ENCODE measurements around the gene RNF19B.
A peak's percentile ranks its signal among the peaks of the same experiment; 100 is the strongest.

RNF19B gene

DNA sequence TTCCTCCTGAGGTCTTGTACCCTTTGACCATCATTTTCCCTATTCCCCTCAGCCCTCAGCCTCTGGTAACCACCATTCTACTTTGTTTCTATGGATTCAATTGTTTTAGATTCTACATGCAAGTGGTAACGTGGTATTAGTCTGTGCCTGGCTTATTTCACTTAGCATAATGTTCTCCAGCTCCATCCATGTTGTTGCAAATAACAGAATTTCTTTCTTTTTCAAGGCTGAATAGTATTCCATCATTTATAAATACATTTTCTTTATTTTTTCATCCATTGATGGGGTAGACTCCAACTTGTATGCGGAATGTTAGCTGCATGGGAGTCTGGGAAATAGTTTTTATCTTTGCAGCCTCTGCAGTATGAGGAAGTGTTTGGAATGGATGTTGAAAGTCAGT lies 37.2 kb downstream of the RNF19B start:
- TF ChIP-seq POU2F2 (IDR thresholded peaks at IDR 0.05; ENCODE audit: low read depth, low read length), result no peak
- FAIRE-seq (no peak), DNase-seq (ENCODE audit: insufficient read length, low spot score) (no peak)

DNA sequence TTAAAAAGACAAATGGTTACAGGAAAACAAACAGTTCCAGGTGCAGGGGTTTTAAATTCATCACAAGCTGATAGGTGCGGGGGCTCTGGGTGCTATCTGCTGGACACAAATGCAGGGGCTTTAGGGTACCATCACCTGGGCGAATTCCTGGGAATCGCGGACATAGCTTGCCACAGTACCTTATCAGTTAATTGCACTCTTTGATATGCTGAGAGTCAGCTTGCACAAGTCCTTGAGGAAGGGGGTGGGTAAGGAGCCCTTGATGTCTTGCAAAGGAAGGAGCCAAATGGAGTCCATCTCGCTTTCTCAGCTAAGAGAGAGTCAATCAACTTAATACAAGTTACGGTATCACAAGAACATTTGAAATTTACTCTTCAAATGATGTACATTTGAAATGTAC lies 38.0 kb downstream of the RNF19B start:
- TF ChIP-seq PAX5 (IDR thresholded peaks at IDR 0.05; ENCODE audit: insufficient read depth, low read length, severe bottlenecking), result no peak
- no peak for TF ChIP-seq POLR2A (IDR thresholded peaks at IDR 0.05; ENCODE audit: low read depth, low read length)
- TF ChIP-seq TAF1 (IDR thresholded peaks at IDR 0.05; ENCODE audit: low read depth, low read length), result no peak
- TF ChIP-seq POU2F2 (IDR thresholded peaks at IDR 0.05; ENCODE audit: low read depth, low read length), result no peak
- no peak for TF ChIP-seq SPI1 (IDR thresholded peaks at IDR 0.05; ENCODE audit: low read depth, low read length)
- no peak for TF ChIP-seq POLR2AphosphoS5 (IDR thresholded peaks at IDR 0.05; ENCODE audit: low read depth, low read length)
- FAIRE-seq, result no peak

DNA sequence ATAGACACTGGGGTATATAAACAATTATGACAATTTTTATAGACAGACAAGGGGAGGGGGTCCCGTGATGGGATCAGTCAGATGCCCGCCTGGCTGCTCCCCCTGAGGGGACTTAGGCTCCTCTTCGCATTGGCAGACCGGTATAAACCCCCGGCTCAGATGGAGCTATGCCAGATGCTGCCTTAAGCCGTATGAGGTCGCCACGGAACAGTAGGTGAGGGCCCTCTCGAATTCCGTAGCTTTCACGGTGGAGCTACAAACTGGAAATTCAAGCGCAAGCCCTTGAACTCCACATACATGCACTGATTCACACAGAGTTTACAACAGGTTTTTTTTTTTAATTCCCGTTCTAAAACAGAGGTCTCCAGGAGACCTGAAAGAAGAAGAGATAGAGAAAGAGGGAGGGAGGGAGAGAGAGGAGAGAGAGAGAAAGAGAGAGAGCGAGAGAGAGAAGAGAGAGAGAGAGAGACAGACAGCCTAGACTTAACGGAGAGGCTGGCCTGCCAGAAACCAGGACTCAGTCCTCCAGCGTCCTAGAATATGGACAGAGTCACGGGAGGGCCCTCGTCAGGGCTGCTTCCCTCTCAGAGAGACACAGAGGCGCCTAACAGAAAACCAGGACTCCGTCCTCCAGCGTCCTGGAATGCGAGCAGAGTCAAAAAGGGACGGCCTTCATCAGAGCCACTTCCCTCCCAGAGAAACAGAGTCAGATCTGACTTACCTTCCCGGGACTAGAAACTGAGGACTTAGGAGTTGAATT lies 39.0 kb downstream of the RNF19B start:
- TF ChIP-seq SPI1 (IDR thresholded peaks at IDR 0.05; ENCODE audit: low read depth, low read length) (no peak), TAF1 (IDR thresholded peaks at IDR 0.05; ENCODE audit: low read depth, low read length) (no peak), POLR2AphosphoS5 (IDR thresholded peaks at IDR 0.05; ENCODE audit: low read depth, low read length) (no peak), POU2F2 (IDR thresholded peaks at IDR 0.05; ENCODE audit: low read depth, low read length) (no peak), PAX5 (IDR thresholded peaks at IDR 0.05; ENCODE audit: insufficient read depth, low read length, severe bottlenecking) (no peak), POLR2A (IDR thresholded peaks at IDR 0.05; ENCODE audit: low read depth, low read length) (no peak)
- FAIRE-seq (no peak), DNase-seq (ENCODE audit: insufficient read length, low spot score) (no peak)

More for the DNA sequence above, 38.0 kb downstream of the RNF19B start:
- DNase-seq (ENCODE audit: insufficient read length, low spot score), result no peak

DNA sequence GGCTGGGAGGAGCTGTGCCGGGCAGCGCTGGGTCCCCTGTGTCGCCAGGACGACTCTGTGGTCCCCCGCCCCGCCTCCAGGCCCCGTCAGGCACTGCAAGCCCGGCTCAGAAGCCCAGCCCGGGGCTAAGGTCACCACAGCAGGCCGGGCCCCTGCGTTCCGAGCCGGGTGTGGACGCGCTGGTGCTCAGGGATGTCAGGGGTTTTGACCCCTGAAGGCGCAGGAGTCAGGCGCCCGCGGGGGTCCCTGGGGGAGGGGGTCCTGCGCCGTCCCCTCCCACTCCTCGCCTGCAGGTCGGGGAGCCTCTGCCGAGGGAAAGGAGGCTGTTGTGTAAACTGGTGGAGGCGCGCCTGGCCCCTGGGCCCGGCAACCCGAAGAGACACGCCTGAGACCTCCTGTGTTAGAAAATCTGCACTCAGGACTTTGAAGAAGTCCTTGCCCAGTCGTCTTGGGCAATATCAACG lies 39.7 kb downstream of the RNF19B start:
- FAIRE-seq (peak; percentile 33), DNase-seq (ENCODE audit: insufficient read length, low spot score) (no peak)
- TF ChIP-seq TAF1 (IDR thresholded peaks at IDR 0.05; ENCODE audit: low read depth, low read length), result no peak
- no peak for TF ChIP-seq POU2F2 (IDR thresholded peaks at IDR 0.05; ENCODE audit: low read depth, low read length)
- no peak for TF ChIP-seq POLR2AphosphoS5 (IDR thresholded peaks at IDR 0.05; ENCODE audit: low read depth, low read length)
- TF ChIP-seq PAX5 (IDR thresholded peaks at IDR 0.05; ENCODE audit: insufficient read depth, low read length, severe bottlenecking), result no peak
- no peak for TF ChIP-seq SPI1 (IDR thresholded peaks at IDR 0.05; ENCODE audit: low read depth, low read length)
- TF ChIP-seq POLR2A (IDR thresholded peaks at IDR 0.05; ENCODE audit: low read depth, low read length), result no peak

DNA sequence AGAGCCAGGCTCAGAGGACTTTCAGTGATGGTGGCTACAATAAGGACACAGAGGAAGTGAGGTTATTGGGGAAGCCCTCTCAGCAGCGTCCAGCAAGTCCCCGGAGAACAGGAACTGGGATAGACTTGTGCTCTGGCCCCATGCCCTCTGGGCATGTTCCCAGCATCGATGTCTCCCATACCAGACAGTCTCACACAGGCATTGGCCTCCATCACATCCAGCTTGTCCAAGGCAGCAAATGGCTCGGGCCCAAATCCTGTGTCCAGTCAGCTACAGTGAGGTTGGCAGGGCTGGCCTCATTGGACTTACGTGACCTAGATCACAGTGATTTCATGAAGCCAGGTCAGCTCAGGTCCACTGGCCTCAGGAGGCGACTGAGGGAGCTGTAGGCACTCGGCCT lies 43.8 kb downstream of the RNF19B start:
- no peak for TF ChIP-seq SPI1 (IDR thresholded peaks at IDR 0.05; ENCODE audit: low read depth, low read length)
- TF ChIP-seq POLR2AphosphoS5 (IDR thresholded peaks at IDR 0.05; ENCODE audit: low read depth, low read length), result no peak
- TF ChIP-seq TAF1 (IDR thresholded peaks at IDR 0.05; ENCODE audit: low read depth, low read length), result no peak
- TF ChIP-seq POU2F2 (IDR thresholded peaks at IDR 0.05; ENCODE audit: low read depth, low read length), result no peak
- TF ChIP-seq PAX5 (IDR thresholded peaks at IDR 0.05; ENCODE audit: insufficient read depth, low read length, severe bottlenecking), result no peak
- no peak for TF ChIP-seq POLR2A (IDR thresholded peaks at IDR 0.05; ENCODE audit: low read depth, low read length)
- no peak for FAIRE-seq

DNA sequence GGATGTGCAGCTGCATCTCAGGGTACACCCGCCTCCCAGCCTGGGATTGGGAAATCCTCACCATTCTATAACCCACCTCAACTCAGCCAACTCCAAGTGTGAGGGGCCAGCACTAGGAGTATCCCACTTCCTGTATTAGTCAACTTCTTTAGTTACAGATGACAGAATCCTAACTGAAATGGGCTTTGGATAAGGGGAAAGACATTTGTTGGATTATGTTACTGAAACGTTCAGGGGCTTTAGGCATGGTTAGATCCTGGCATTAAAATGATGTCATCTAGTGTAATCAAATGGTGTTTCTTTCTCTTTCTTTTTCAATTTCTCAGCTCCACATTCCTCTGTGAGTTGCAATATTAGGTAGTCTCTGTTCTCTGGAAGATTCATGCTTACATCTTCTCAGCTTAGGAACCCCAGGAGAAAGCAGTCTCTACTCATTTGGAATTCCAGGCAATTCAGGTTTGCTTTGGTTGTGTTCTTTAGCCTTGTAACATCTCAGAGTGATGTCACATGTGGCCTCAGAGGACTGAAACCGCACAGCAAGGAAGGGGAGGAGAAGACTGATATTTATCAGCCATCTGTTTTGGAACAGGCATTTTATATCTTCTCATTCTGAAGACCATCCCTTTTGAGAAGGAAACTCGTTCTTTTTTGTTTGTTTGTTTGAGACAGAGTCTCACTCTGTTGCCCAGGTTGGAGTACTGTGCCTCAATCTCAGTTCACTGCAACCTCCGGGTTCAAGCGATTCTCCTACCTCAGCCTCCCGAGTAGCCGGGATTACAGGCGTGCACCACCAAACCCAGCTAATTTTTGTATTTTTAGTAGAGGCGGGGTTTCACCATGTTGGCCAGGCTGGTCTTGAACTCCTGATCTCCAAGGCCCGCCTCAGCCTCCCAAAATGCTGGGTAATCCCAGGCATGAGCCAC lies 44.5 kb downstream of the RNF19B start:
- no peak for DNase-seq (ENCODE audit: insufficient read length, low spot score)
- peak; percentile 35 for FAIRE-seq
- TF ChIP-seq POU2F2 (IDR thresholded peaks at IDR 0.05; ENCODE audit: low read depth, low read length), result no peak
- TF ChIP-seq SPI1 (IDR thresholded peaks at IDR 0.05; ENCODE audit: low read depth, low read length), result no peak
- TF ChIP-seq POLR2AphosphoS5 (IDR thresholded peaks at IDR 0.05; ENCODE audit: low read depth, low read length), result no peak
- TF ChIP-seq POLR2A (IDR thresholded peaks at IDR 0.05; ENCODE audit: low read depth, low read length), result no peak
- TF ChIP-seq PAX5 (IDR thresholded peaks at IDR 0.05; ENCODE audit: insufficient read depth, low read length, severe bottlenecking), result no peak
- no peak for TF ChIP-seq TAF1 (IDR thresholded peaks at IDR 0.05; ENCODE audit: low read depth, low read length)

More for the DNA sequence above, 43.8 kb downstream of the RNF19B start:
- DNase-seq (ENCODE audit: insufficient read length, low spot score), result no peak

DNA sequence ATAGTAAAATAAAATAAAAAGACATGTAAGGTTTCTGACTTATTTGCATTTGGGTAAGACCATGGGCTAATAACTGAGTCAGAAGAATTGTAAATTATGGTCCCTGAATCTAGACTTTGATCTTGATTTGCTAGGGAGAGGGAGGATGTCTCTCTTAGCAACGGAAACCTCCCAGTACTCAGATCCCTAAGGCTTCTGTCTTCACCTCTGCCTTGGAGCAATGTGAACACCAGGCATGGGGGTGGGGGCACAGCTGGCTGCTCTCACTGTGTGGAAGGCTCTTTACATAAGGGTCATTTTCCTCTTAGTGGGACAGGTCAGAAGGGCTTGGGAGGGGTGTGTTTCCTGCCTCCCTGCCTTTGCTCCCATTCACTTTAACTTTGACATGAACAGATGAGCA lies 46.4 kb downstream of the RNF19B start:
- no peak for TF ChIP-seq POU2F2 (IDR thresholded peaks at IDR 0.05; ENCODE audit: low read depth, low read length)
- no peak for TF ChIP-seq TAF1 (IDR thresholded peaks at IDR 0.05; ENCODE audit: low read depth, low read length)
- no peak for TF ChIP-seq POLR2AphosphoS5 (IDR thresholded peaks at IDR 0.05; ENCODE audit: low read depth, low read length)
- no peak for TF ChIP-seq SPI1 (IDR thresholded peaks at IDR 0.05; ENCODE audit: low read depth, low read length)
- TF ChIP-seq POLR2A (IDR thresholded peaks at IDR 0.05; ENCODE audit: low read depth, low read length), result no peak
- TF ChIP-seq PAX5 (IDR thresholded peaks at IDR 0.05; ENCODE audit: insufficient read depth, low read length, severe bottlenecking), result no peak
- no peak for DNase-seq (ENCODE audit: insufficient read length, low spot score)
- no peak for FAIRE-seq

DNA sequence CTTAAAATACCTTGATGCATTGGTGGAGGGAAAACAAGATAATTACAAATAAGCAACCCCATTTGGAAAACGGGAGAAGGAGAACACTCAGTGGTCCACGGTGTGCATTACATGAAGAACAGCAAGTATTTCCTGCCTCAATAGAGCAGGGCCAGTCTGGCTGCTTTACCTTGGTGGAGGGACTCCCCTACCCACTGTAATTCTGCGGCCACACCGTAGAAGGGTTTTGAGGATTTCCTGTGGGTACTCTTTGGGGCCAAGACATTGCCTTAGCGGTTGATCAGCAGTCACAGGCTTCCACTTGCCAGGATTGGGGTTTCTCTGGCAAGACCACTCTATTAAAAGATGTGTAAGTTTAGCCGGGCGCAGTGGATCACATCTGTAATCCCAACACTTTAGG lies 47.1 kb downstream of the RNF19B start:
- no peak for DNase-seq (ENCODE audit: insufficient read length, low spot score)
- TF ChIP-seq TAF1 (IDR thresholded peaks at IDR 0.05; ENCODE audit: low read depth, low read length) (no peak), POLR2AphosphoS5 (IDR thresholded peaks at IDR 0.05; ENCODE audit: low read depth, low read length) (no peak), POLR2A (IDR thresholded peaks at IDR 0.05; ENCODE audit: low read depth, low read length) (no peak), SPI1 (IDR thresholded peaks at IDR 0.05; ENCODE audit: low read depth, low read length) (no peak), PAX5 (IDR thresholded peaks at IDR 0.05; ENCODE audit: insufficient read depth, low read length, severe bottlenecking) (no peak), POU2F2 (IDR thresholded peaks at IDR 0.05; ENCODE audit: low read depth, low read length) (no peak)
- FAIRE-seq, result peak; percentile 47

Measured in GM12891 (cell line).